ENCODE measurements around the gene SPI1. TPM values are rescaled to one million over a fixed set of nuclear protein-coding genes. Genes with fewer than 3 reads are reported as not detected.

Gene SPI1
- total RNA-seq: not detected in 2 replicates
- polyA plus RNA-seq: not detected in 2 replicates
- not detected in 2 replicates for polyA plus RNA-seq (2011; cell fraction: cytosol; rRNA removed)
- not detected in 2 replicates for polyA plus RNA-seq (2011; cell fraction: nucleus; rRNA removed)
- not detected in 2 replicates for polyA plus RNA-seq (2012)
- polyA minus RNA-seq: 0.46 and 1.6 TPM in 2 replicates
- not detected for polyA minus RNA-seq (2011; cell fraction: cytosol; rRNA and poly(A)+ RNA removed)
- not detected in 2 replicates for polyA minus RNA-seq (2011; cell fraction: nucleus; rRNA and poly(A)+ RNA removed)
- Bru-seq, nascent RNA: percentile 8 among the genes with signal in this experiment
- BruChase-seq, experiment 1, labeled RNA remaining after a 6-hour chase: percentile 18 among the genes with signal in this experiment
- percentile 7 among the genes with signal in this experiment for BruChase-seq, experiment 2, labeled RNA remaining after a 2-hour chase
- long read RNA-seq: 0 reads

DNA sequence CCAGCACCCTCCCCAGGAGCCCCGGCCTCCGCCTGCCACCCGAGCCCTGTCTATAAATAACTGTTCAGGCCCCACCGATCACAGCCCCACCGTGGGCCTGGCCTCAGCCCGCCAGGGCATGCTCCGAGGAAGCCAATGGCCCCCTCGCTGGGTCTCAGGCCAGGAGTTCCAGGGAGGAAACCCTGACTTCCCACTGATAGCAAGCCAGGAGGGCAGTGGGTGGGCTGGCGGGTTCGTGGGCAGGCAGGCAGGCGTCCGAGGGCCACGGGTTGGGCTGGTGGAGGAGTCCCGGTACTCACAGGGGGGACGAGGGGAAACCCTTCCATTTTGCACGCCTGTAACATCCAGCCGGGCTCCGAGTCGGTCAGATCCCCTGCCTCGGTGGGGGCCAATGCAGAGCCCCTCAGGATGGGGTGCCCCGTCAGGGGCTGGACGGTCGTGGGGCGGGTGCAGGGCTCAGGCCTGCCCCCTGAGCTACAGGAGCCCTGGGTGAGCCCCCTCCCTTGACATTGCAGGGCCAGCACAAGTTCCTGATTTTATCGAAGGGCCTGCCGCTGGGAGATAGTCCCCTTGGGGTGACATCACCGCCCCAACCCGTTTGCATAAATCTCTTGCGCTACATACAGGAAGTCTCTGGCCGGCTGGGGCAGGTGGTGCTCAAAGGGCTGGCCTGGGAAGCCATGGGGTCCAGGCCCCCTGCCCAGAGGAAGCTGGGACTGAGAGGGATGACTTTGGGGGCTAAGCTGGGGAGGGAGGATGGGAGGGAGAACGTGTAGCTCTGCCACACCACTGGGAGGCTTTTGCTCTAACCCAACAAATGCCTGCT, at the start of gene SPI1:
SPI1 (minus strand) TSS at position 538 of the 826 bp plus-strand sequence; CDS start at position 344, 194 bp downstream.
- intact Hi-C loops (cut with micrococcal nuclease): no loop called here
- no peak for TF ChIP-seq JUN (IDR thresholded peaks at IDR 0.05; ENCODE audit: borderline replicate concordance, insufficient read depth, insufficient read length, low read depth)
- DNase-seq (ENCODE audit: low read depth, low spot score) (no peak), FAIRE-seq (no peak)
- dilution Hi-C loops (cut with MboI; ENCODE audit: extremely low pct_ligation_motif_present, low sequenced_read_pairs): no loop called here
- H3K79me2 ChIP-seq (ENCODE audit: control insufficient read depth, insufficient read depth, low read length): no peaks in the 10 kb centered on the region
- no peak within 1 kb of the TSS for H3K27ac ChIP-seq (ENCODE audit: insufficient read depth, low read depth, low read length)
- no peaks in the 10 kb centered on the region for H3K9me1 ChIP-seq (replicated peaks; ENCODE audit: control insufficient read depth, extremely low read depth, insufficient read depth, low read length)
- no peak within 1 kb of the TSS for H2AFZ ChIP-seq (ENCODE audit: low read depth, low read length)
- no peaks in the 10 kb centered on the region for H3K36me3 ChIP-seq (ENCODE audit: control insufficient read depth in 2 of 2, extremely low read depth in 1 of 2, insufficient read depth in 2 of 2, low read length in 2 of 2)
- no peak within 1 kb of the TSS for H3K4me2 ChIP-seq (ENCODE audit: insufficient read depth, low read length)
- ChIA-PET POLR2A (no interaction called here), CTCF (interaction anchor here (1.0 kb wide), 1 partner anchor 34 kb away, joined by 3 read pairs; no protein-coding TSS in a partner anchor)
- no peaks in the 10 kb centered on the region for H4K20me1 ChIP-seq (replicated peaks; ENCODE audit: control insufficient read depth, extremely low read depth, insufficient read depth, low read length)
- no TSS peak for BruUV-seq (replicated peaks)
- peaks cover 9% of the 10 kb centered on the region for H3K4me1 ChIP-seq (ENCODE audit: control insufficient read depth, extremely low read depth, insufficient read depth, low read length)
- H3K4me3 ChIP-seq (replicated peaks in 1 of 3; ENCODE audit: insufficient read depth in 1 of 3, low read depth in 1 of 3, low read length in 3 of 3): no peak within 1 kb of the TSS
- no peak within 1 kb of the TSS for H3K9ac ChIP-seq (replicated peaks; ENCODE audit: extremely low read depth, insufficient read depth, low read length)
- no peaks in the 10 kb centered on the region for H3K9me3 ChIP-seq (replicated peaks; ENCODE audit: control insufficient read depth, insufficient read depth, low read length)
- H3K27me3 ChIP-seq (ENCODE audit: control insufficient read depth in 2 of 2, insufficient read depth in 2 of 2, low read length in 2 of 2): no peaks in the 10 kb centered on the region

DNA sequence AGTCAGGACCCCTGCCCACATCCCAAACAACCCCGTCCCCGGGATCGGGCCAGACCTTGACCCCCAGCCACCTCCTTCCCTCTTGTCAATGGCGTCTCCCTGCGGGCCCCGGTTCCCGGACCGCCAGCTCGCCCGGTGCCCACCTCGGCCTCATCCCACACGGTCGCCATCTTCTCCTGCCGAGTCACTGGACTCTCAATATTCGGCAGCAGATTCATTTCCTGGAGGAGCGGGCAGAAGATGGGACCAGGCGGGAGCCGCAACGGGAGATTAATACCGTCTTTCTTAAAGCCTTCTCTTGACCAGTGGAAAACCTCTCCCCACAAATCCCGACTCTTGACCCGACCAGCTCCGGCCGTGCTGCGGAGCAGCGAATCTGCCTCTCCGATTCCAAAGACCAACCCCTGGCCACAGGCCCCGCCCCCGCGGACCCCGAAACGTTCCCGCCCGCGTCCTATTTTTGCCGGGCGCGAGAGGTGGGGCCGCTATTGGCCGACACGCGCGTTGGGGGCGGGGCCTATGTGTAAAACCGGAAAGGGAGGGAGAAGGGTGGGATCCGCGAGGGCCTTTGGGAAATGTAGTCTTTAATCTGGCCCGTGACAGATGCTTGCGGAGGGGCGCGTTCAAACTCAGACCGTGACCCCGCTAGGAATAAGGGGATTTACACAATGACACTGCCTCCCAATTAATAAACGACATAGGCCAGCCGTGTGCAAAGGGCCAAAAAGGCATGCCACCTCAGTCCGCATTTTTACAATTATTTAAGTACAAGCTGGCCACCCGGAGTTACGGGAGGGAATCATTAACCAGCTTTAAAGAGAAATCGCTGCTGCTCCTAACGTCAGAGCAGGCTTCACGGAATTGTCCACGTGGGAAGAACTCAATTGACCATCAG, 48.0 kb upstream of the SPI1 start, which contains the start of gene PSMC3:
PSMC3 (minus strand) TSS at position 378 of the 895 bp plus-strand sequence; CDS start at position 218, 160 bp downstream.
- POLR2A ChIA-PET: interaction anchor here (1.1 to 1.4 kb wide), 2 partner anchors 10 to 15 kb away, joined by 4 to 7 read pairs; no protein-coding TSS in a partner anchor
- Histone ChIP-seq H3K9me3 (replicated peaks; ENCODE audit: control insufficient read depth, insufficient read depth, low read length) (no peaks in the 10 kb centered on the region), H3K9ac (replicated peaks; ENCODE audit: extremely low read depth, insufficient read depth, low read length) (peak within 1 kb of the TSS; percentile 96), H3K36me3 (ENCODE audit: control insufficient read depth in 2 of 2, extremely low read depth in 1 of 2, insufficient read depth in 2 of 2, low read length in 2 of 2) (peaks cover 11 to 16% of the 10 kb centered on the region in 2 experiments), H3K4me3 (replicated peaks in 1 of 3; ENCODE audit: insufficient read depth in 1 of 3, low read depth in 1 of 3, low read length in 3 of 3) (peak within 1 kb of the TSS; percentile 68 to 89 (median 79)), H3K4me1 (ENCODE audit: control insufficient read depth, extremely low read depth, insufficient read depth, low read length) (peaks cover 10% of the 10 kb centered on the region), H4K20me1 (replicated peaks; ENCODE audit: control insufficient read depth, extremely low read depth, insufficient read depth, low read length) (no peaks in the 10 kb centered on the region), H3K4me2 (ENCODE audit: insufficient read depth, low read length) (peak within 1 kb of the TSS; percentile 81), H3K9me1 (replicated peaks; ENCODE audit: control insufficient read depth, extremely low read depth, insufficient read depth, low read length) (no peaks in the 10 kb centered on the region), H3K27me3 (ENCODE audit: control insufficient read depth in 2 of 2, insufficient read depth in 2 of 2, low read length in 2 of 2) (no peaks in the 10 kb centered on the region), H2AFZ (ENCODE audit: low read depth, low read length) (peak within 1 kb of the TSS; percentile 90), H3K79me2 (ENCODE audit: control insufficient read depth, insufficient read depth, low read length) (peaks cover 23% of the 10 kb centered on the region), H3K27ac (ENCODE audit: insufficient read depth, low read depth, low read length) (peak within 1 kb of the TSS; percentile 90)
- DNase-seq (ENCODE audit: low read depth, low spot score) (peak; percentile 97), FAIRE-seq (peak; percentile 96)
- CTCF ChIA-PET: interaction anchor here (1.0 to 2.3 kb wide), 5 partner anchors 14 to 71 kb away, joined by 3 to 16 read pairs (median 9); no protein-coding TSS in a partner anchor
- intact Hi-C loops (cut with micrococcal nuclease) (loop anchor here (1.0 to 5.0 kb wide), 3 partner anchors 10 to 151 kb away; partner anchors contain the start of genes CELF1, KBTBD4 and NDUFS3), dilution Hi-C loops (cut with MboI; ENCODE audit: extremely low pct_ligation_motif_present, low sequenced_read_pairs) (no loop called here)
- BruUV-seq (replicated peaks): no TSS peak
- TF ChIP-seq POLR2AphosphoS5 (IDR thresholded peaks at IDR 0.05; ENCODE audit: insufficient read depth, low read depth, low read length) (peak; percentile 75), GATA2 (IDR thresholded peaks at IDR 0.05; ENCODE audit: insufficient read depth, insufficient read length, low read depth, low read length) (no peak), MYC (IDR thresholded peaks at IDR 0.05; ENCODE audit: low read depth, low read length) (no peak), EZH2 (IDR thresholded peaks at IDR 0.05; ENCODE audit: borderline replicate concordance, low read depth, low read length, severe bottlenecking) (no peak), FOS (IDR thresholded peaks at IDR 0.05; ENCODE audit: borderline replicate concordance, insufficient read depth, low read length) (no peak), JUN (IDR thresholded peaks at IDR 0.05; ENCODE audit: borderline replicate concordance, insufficient read depth, insufficient read length, low read depth) (no peak), POLR2A (IDR thresholded peaks at IDR 0.05; ENCODE audit: low read depth, low read length) (peak; percentile 80)
- TF ChIP-seq, protein P1, sequence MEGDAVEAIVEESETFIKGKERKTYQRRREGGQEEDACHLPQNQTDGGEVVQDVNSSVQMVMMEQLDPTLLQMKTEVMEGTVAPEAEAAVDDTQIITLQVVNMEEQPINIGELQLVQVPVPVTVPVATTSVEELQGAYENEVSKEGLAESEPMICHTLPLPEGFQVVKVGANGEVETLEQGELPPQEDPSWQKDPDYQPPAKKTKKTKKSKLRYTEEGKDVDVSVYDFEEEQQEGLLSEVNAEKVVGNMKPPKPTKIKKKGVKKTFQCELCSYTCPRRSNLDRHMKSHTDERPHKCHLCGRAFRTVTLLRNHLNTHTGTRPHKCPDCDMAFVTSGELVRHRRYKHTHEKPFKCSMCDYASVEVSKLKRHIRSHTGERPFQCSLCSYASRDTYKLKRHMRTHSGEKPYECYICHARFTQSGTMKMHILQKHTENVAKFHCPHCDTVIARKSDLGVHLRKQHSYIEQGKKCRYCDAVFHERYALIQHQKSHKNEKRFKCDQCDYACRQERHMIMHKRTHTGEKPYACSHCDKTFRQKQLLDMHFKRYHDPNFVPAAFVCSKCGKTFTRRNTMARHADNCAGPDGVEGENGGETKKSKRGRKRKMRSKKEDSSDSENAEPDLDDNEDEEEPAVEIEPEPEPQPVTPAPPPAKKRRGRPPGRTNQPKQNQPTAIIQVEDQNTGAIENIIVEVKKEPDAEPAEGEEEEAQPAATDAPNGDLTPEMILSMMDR (IDR thresholded peaks at IDR 0.05; ENCODE audit: extremely low read depth in 1 of 2, insufficient read depth in 1 of 2, low read depth in 1 of 2, low read length in 2 of 2): no peak
- TF ChIP-seq, protein P2, sequence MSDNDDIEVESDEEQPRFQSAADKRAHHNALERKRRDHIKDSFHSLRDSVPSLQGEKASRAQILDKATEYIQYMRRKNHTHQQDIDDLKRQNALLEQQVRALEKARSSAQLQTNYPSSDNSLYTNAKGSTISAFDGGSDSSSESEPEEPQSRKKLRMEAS (IDR thresholded peaks at IDR 0.05; ENCODE audit: insufficient read depth, insufficient read length): peak; percentile 61
